Progenitor cell of endocrine pancreas (in vitro differentiated cells): ENCODE data around the gene ATP5MC3. TPM values are rescaled to one million over a fixed set of nuclear protein-coding genes. Genes with fewer than 3 reads are reported as not detected.
A peak's percentile ranks its signal among the peaks of the same experiment; 100 is the strongest.

Source experiments
- DNase-seq: peaks from one replicate; pipeline ENCODE4 v3.0.0; 2021; ENCODE audit warnings: low spot score; ENCODE audit not compliant: unreplicated experiment
- H3K27ac Mint-ChIP-seq: 2 replicates; pipeline ENCODE4 v1.8.0; 2021; ENCODE audit warnings: mild to moderate bottlenecking, moderate library complexity, mixed read lengths
- H3K27me3 Mint-ChIP-seq: 2 replicates; pipeline ENCODE4 v1.8.0; 2021; ENCODE audit warnings: mixed read lengths
- H3K36me3 Mint-ChIP-seq: 2 replicates; pipeline ENCODE4 v1.8.0; 2022; ENCODE audit warnings: mixed read lengths; ENCODE audit not compliant: insufficient read depth
- H3K4me1 Mint-ChIP-seq: 2 replicates; pipeline ENCODE4 v1.8.0; 2021; ENCODE audit warnings: low read depth, mixed read lengths
- H3K4me3 Mint-ChIP-seq: 2 replicates; pipeline ENCODE4 v1.8.0; 2021; ENCODE audit warnings: low read depth, mild to moderate bottlenecking, moderate library complexity, mixed read lengths
- H3K9me3 Mint-ChIP-seq: 2 replicates; pipeline ENCODE4 v1.8.0; 2021; ENCODE audit warnings: low read depth, mixed read lengths
- total RNA-seq: library from RNA; stranded (reverse); gene quantifications from 2 replicates; pipeline ENCODE4 v1.2.1, GENCODE V29; 2021
- TF ChIP-seq, protein P1 (sequence below): fragments of 200-600 bp; sonication (generic); IDR thresholded peaks from one replicate; pipeline ENCODE4 v1.5.0; 2021; ENCODE audit warnings: antibody characterized with exemption, mild to moderate bottlenecking; ENCODE audit not compliant: unreplicated experiment

The ATP5MC3 gene
- total RNA-seq, 1 donor from 2014 or later, result 185 TPM

DNA sequence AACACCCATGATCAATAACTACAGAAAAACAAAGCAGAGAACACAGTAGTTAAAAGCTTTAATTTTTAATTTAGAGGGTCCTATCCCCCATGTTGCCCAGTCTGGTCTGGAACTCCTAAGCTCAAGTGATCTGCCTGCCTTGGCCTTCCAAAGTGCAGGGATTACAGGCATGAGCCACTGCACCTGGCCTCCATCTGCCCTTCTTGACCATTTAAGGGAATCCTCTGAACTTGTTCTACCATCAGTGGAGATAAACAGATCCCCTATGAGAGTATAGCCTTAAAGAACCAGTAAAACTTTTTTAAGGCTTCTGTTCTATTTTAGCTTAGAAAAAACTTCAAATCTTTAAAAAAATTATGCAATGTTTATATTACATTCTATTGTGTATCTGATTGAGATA, 13.5 kb upstream of the ATP5MC3 start:
- H3K27ac Mint-ChIP-seq, result no peak overlapping the region
- peaks cover 4% of the 10 kb centered on the region for H3K9me3 Mint-ChIP-seq
- H3K4me3 Mint-ChIP-seq, result no peak overlapping the region
- no peaks in the 10 kb centered on the region for H3K4me1 Mint-ChIP-seq
- no peak for DNase-seq
- no peaks in the 10 kb centered on the region for H3K27me3 Mint-ChIP-seq
- H3K36me3 Mint-ChIP-seq, result no peaks in the 10 kb centered on the region
- TF ChIP-seq, protein P1, sequence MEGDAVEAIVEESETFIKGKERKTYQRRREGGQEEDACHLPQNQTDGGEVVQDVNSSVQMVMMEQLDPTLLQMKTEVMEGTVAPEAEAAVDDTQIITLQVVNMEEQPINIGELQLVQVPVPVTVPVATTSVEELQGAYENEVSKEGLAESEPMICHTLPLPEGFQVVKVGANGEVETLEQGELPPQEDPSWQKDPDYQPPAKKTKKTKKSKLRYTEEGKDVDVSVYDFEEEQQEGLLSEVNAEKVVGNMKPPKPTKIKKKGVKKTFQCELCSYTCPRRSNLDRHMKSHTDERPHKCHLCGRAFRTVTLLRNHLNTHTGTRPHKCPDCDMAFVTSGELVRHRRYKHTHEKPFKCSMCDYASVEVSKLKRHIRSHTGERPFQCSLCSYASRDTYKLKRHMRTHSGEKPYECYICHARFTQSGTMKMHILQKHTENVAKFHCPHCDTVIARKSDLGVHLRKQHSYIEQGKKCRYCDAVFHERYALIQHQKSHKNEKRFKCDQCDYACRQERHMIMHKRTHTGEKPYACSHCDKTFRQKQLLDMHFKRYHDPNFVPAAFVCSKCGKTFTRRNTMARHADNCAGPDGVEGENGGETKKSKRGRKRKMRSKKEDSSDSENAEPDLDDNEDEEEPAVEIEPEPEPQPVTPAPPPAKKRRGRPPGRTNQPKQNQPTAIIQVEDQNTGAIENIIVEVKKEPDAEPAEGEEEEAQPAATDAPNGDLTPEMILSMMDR, result no peak

DNA sequence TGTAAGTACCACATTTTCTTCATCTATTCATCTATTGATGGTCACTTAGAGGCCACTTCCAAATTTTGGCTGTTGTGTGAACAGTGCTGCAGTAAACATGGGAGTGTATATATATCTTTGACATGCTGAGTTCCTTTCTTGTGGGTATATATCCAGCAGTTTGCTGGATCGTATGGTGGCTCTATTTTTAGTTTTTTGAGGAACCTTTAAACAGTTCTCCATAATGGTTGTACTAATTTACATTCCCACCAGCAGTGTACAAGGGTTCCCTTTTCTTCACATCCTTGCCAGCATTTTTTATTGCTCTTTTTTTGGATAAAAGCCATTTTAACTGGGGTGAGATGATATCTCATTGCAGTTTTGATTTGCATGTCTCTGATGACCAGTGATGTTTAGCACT, 7.3 kb upstream of the ATP5MC3 start:
- TF ChIP-seq, protein P1, result no peak

DNA sequence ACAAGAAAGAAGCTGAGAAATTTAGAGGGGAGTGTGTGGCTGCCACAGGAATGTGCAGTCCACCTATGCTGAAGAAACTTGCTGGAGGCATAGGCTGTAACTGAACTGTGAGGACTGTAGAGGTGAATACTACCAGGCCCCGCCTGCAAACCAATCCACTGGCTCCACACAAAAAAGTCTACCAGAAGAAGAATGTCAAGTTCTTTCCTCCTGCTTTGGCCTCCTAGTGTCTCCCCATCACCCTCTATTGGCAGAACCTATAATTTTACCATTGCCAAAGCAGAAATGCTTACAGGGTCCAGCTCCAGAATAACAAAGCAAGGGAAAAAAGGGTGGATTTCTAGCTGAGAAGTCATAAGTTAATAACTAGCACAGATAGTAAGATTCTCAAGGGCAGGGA, 5.9 kb upstream of the ATP5MC3 start:
- Mint-ChIP-seq H3K27ac (no peak overlapping the region), H3K4me3 (no peak overlapping the region), H3K9me3 (no peaks in the 10 kb centered on the region), H3K27me3 (peaks cover 2% of the 10 kb centered on the region), H3K4me1 (no peaks in the 10 kb centered on the region), H3K36me3 (no peaks in the 10 kb centered on the region)
- TF ChIP-seq, protein P1, result peak; percentile 20
- DNase-seq, result no peak

More for the DNA sequence above, 7.3 kb upstream of the ATP5MC3 start:
- peaks cover 2% of the 10 kb centered on the region for H3K27me3 Mint-ChIP-seq
- no peak overlapping the region for H3K4me3 Mint-ChIP-seq
- DNase-seq, result no peak
- no peaks in the 10 kb centered on the region for H3K9me3 Mint-ChIP-seq
- no peak overlapping the region for H3K27ac Mint-ChIP-seq
- no peaks in the 10 kb centered on the region for H3K36me3 Mint-ChIP-seq
- H3K4me1 Mint-ChIP-seq, result no peaks in the 10 kb centered on the region

DNA sequence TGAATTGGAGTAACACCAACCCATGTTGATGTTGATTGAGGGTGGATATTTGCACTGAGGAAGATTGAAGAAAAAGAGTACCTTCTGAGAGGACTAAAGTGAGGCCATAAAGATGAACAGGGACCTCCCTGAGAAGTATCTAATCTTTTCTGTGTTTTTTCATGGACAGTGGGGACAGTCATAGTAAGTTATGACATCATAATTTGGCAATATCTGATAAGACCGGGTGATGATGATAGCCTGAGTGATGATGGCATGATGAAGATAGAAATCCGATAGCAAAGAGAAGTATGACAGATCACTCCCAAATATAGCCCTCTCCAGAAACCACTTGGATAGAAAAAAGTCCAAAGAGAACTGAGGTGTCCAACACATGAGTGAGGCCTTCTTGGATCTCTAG, 2.2 kb upstream of the ATP5MC3 start:
- H3K27me3 Mint-ChIP-seq, result no peaks in the 10 kb centered on the region
- peaks cover 7% of the 10 kb centered on the region for H3K4me1 Mint-ChIP-seq
- peaks cover 7% of the 10 kb centered on the region for H3K36me3 Mint-ChIP-seq
- no peak for DNase-seq
- TF ChIP-seq, protein P1, result no peak
- no peak overlapping the region for H3K27ac Mint-ChIP-seq
- H3K4me3 Mint-ChIP-seq, result no peak overlapping the region
- peaks cover 4% of the 10 kb centered on the region for H3K9me3 Mint-ChIP-seq

DNA sequence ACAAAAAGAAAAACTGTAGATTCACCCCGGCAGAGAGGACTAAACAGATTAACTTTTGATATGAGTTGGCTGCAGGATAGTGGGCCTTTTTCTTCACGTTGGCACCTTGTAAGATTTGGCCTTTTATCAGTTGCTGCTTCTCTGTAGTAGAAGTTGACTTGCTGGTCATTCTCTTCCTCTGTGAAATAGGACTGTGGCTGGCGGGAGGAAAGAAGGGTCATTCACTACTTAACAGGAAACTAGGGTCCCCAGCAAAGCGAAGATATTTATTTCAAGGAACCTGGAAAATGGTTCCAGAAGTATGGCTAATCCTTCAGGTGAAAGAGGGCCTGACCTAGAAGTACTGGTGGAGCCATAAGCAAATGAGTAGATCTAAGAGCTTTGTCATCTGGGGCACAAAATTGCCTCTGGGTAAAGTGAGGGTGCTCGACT, 383 bp upstream of the ATP5MC3 start:
- Mint-ChIP-seq H3K4me1 (peaks cover 7% of the 10 kb centered on the region), H3K4me3 (peak overlapping the region; percentile 96), H3K27me3 (no peaks in the 10 kb centered on the region), H3K9me3 (peaks cover 4% of the 10 kb centered on the region), H3K36me3 (peaks cover 7% of the 10 kb centered on the region), H3K27ac (peak overlapping the region; percentile 95)
- DNase-seq, result no peak
- TF ChIP-seq, protein P1, result no peak
